Esophagus (tissue), 2 donors: Measurements from ENCODE around the gene BNIP5. TPM values are rescaled to one million over a fixed set of nuclear protein-coding genes. Genes with fewer than 3 reads are reported as not detected.

Experiments used
- H3K27ac ChIP-seq, 2 donors: one replicate each; pipeline ENCODE4 v1.5.1; 2013; ENCODE audit warnings: low read depth in 2 of 2, mild to moderate bottlenecking in 2 of 2, inconsistent platforms in 1 of 2, low read length in 1 of 2, moderate library complexity in 1 of 2
- H3K27me3 ChIP-seq, 2 donors: one replicate each; pipeline ENCODE4 v1.6.1; 2013; ENCODE audit warnings: low read length in 2 of 2, control low read depth in 1 of 2, mild to moderate bottlenecking in 1 of 2; ENCODE audit not compliant: insufficient read depth in 2 of 2, control insufficient read depth in 1 of 2
- H3K36me3 ChIP-seq, 2 donors: one replicate each; pipeline ENCODE4 v1.6.1; 2013; ENCODE audit warnings: low read length in 1 of 2; ENCODE audit not compliant: control insufficient read depth in 2 of 2, insufficient read depth in 2 of 2
- H3K4me1 ChIP-seq, 2 donors: one replicate each; pipeline ENCODE4 v1.6.1; 2013; ENCODE audit warnings: low read length in 1 of 2; ENCODE audit not compliant: control insufficient read depth in 2 of 2, insufficient read depth in 2 of 2
- H3K4me3 ChIP-seq, 2 donors: one replicate each; pipeline ENCODE4 v1.5.1; 2013; ENCODE audit warnings: low read length in 2 of 2, mild to moderate bottlenecking in 2 of 2, low read depth in 1 of 2, moderate library complexity in 1 of 2
- H3K9me3 ChIP-seq, 2 donors: one replicate each; pipeline ENCODE4 v1.6.1; 2013; ENCODE audit warnings: mild to moderate bottlenecking in 2 of 2, low read depth in 1 of 2, low read length in 1 of 2, moderate library complexity in 1 of 2; ENCODE audit not compliant: control insufficient read depth in 2 of 2, insufficient read depth in 1 of 2
- WGBS, 2 donors: extraction: QIAGEN DNeasy Blood & Tissue Kit; methylation state at CpG; one replicate each; pipeline ENCODE4 v1.1.7; 2013; 5-methylcytosine and 5-hydroxymethylcytosine counted together
- polyA plus RNA-seq, 2 donors: library from polyadenylated mRNA; stranded (reverse); fragments of 200-250 nt; gene quantifications; one replicate each; pipeline ENCODE4 v1.2.3, GENCODE V29; 2013
- donor health status: healthy with polysubstance abuse.
- donor health status: Bipolar disorder and iron deficiency.

BNIP5 gene
- polyA plus RNA-seq, 2 donors, result not detected

- Histone ChIP-seq H3K9me3 (no peaks in the 10 kb centered on the region), H3K4me1 (peaks cover 0 to 4% of the 10 kb centered on the region in 2 donors), H3K27me3 (no peaks in the 10 kb centered on the region), H3K36me3 (no peaks in the 10 kb centered on the region), H3K4me3 (no peak overlapping the region), H3K27ac (no peak overlapping the region)
- WGBS, 2 donors, result 75 to 87% methylated on average over 7 of the region's 7 CpGs
Observed at GRCh38 chr6:36306375-36306774, 30.3 kb downstream of the BNIP5 start.

GRCh38 chr6:36305885-36306284, 30.8 kb downstream of the BNIP5 start:
- no peaks in the 10 kb centered on the region for H3K36me3 ChIP-seq
- H3K4me1 ChIP-seq, result peaks cover 0 to 4% of the 10 kb centered on the region in 2 donors
- H3K9me3 ChIP-seq, result no peaks in the 10 kb centered on the region
- H3K27ac ChIP-seq, result no peak overlapping the region
- WGBS, 2 donors, result 92 to 96% methylated on average over 11 of the region's 11 CpGs
- H3K4me3 ChIP-seq, result no peak overlapping the region
- H3K27me3 ChIP-seq, result no peaks in the 10 kb centered on the region

GRCh38 chr6:36302227-36302976, 34.3 kb downstream of the BNIP5 start:
- H3K27ac ChIP-seq, result no peak overlapping the region
- 33 to 35% methylated on average over 13 of the region's 13 CpGs for WGBS, 2 donors

GRCh38 chr6:36301781-36302180, 34.9 kb downstream of the BNIP5 start:
- Histone ChIP-seq H3K27me3 (no peaks in the 10 kb centered on the region), H3K4me3 (no peak overlapping the region), H3K27ac (no peak overlapping the region), H3K9me3 (no peaks in the 10 kb centered on the region), H3K4me1 (peaks cover 0 to 4% of the 10 kb centered on the region in 2 donors), H3K36me3 (no peaks in the 10 kb centered on the region)
- WGBS, 2 donors, result 39 to 48% methylated on average over 7 of the region's 7 CpGs

More at GRCh38 chr6:36302227-36302976, 34.3 kb downstream of the BNIP5 start:
- Histone ChIP-seq H3K9me3 (no peaks in the 10 kb centered on the region), H3K27me3 (no peaks in the 10 kb centered on the region), H3K4me3 (no peak overlapping the region), H3K4me1 (peaks cover 0 to 4% of the 10 kb centered on the region in 2 donors), H3K36me3 (no peaks in the 10 kb centered on the region)

GRCh38 chr6:36301085-36301658, 35.5 kb downstream of the BNIP5 start:
- no peaks in the 10 kb centered on the region for H3K36me3 ChIP-seq
- 81% methylated on average over 10 of the region's 10 CpGs for WGBS, 2 donors
- H3K27ac ChIP-seq, result no peak overlapping the region
- H3K27me3 ChIP-seq, result no peaks in the 10 kb centered on the region
- no peaks in the 10 kb centered on the region for H3K9me3 ChIP-seq
- peaks cover 0 to 4% of the 10 kb centered on the region in 2 donors for H3K4me1 ChIP-seq
- H3K4me3 ChIP-seq, result no peak overlapping the region

- Histone ChIP-seq H3K27ac (no peak overlapping the region), H3K9me3 (no peaks in the 10 kb centered on the region), H3K36me3 (no peaks in the 10 kb centered on the region), H3K27me3 (no peaks in the 10 kb centered on the region), H3K4me1 (peaks cover 0 to 4% of the 10 kb centered on the region in 2 donors), H3K4me3 (no peak overlapping the region)
- 85 to 89% methylated on average over 4 of the region's 4 CpGs for WGBS, 2 donors
Observed at GRCh38 chr6:36298027-36298426, 38.7 kb downstream of the BNIP5 start.

GRCh38 chr6:36297511-36297910, 39.2 kb downstream of the BNIP5 start:
- Histone ChIP-seq H3K4me1 (peaks cover 0 to 4% of the 10 kb centered on the region in 2 donors), H3K36me3 (no peaks in the 10 kb centered on the region), H3K27ac (no peak overlapping the region), H3K9me3 (no peaks in the 10 kb centered on the region), H3K4me3 (no peak overlapping the region), H3K27me3 (no peaks in the 10 kb centered on the region)
- WGBS, 2 donors, result 85 to 90% methylated on average over 7 of the region's 7 CpGs

- H3K36me3 ChIP-seq, result no peaks in the 10 kb centered on the region
- 80 to 90% methylated on average over 6 of the region's 6 CpGs for WGBS, 2 donors
Observed at GRCh38 chr6:36297051-36297450, 39.6 kb downstream of the BNIP5 start.

GRCh38 chr6:36296240-36296639, 40.4 kb downstream of the BNIP5 start:
- H3K27me3 ChIP-seq, result no peaks in the 10 kb centered on the region
- H3K36me3 ChIP-seq, result no peaks in the 10 kb centered on the region
- no peak overlapping the region for H3K27ac ChIP-seq
- 36 to 51% methylated on average over 1 of the region's 1 CpG for WGBS, 2 donors
- no peaks in the 10 kb centered on the region for H3K9me3 ChIP-seq
- no peak overlapping the region for H3K4me3 ChIP-seq
- no peaks in the 10 kb centered on the region for H3K4me1 ChIP-seq

More at GRCh38 chr6:36297051-36297450, 39.6 kb downstream of the BNIP5 start:
- H3K9me3 ChIP-seq, result no peaks in the 10 kb centered on the region
- H3K4me3 ChIP-seq, result no peak overlapping the region
- no peak overlapping the region for H3K27ac ChIP-seq
- no peaks in the 10 kb centered on the region for H3K27me3 ChIP-seq
- H3K4me1 ChIP-seq, result peaks cover 0 to 3% of the 10 kb centered on the region in 2 donors

- Histone ChIP-seq H3K9me3 (no peaks in the 10 kb centered on the region), H3K27ac (no peak overlapping the region), H3K36me3 (no peaks in the 10 kb centered on the region), H3K4me3 (no peak overlapping the region), H3K27me3 (no peaks in the 10 kb centered on the region), H3K4me1 (no peaks in the 10 kb centered on the region)
- 75 to 83% methylated on average over 6 of the region's 6 CpGs for WGBS, 2 donors
Observed at GRCh38 chr6:36292170-36292569, 44.5 kb downstream of the BNIP5 start.
